Measurements from ENCODE around the gene ZNF408.

Gene ZNF408

DNA sequence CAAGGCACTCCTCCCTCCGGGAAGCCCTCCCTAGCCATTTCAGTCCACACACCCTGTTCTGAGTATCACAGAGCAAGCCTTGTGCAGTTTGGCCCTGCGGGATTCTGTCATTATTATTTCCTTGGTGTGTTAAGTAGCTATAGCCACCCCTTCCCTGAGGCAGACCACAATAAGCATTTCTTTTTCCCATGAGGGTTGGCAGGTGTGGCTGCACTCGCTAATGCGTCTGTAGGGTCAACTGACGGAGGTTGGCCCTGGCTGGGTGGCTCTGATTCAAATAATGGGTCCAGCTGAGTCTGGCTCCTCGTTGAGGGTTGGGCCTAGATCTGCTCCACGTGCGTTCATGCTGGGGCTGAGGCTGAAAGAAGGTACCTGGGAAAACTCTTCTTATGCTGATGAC, 23.3 kb downstream of the ZNF408 start:
- no peaks in the 10 kb centered on the region for H3K27me3 ChIP-seq (ENCODE audit: insufficient read depth, low read length)
- H3K9me2 ChIP-seq (ENCODE audit: low read depth, low read length): no peaks in the 10 kb centered on the region
- H3K9ac ChIP-seq (ENCODE audit: low read length): no peak overlapping the region
- H4K20me1 ChIP-seq (ENCODE audit: insufficient read depth, low read length): no peaks in the 10 kb centered on the region
- peaks cover 6% of the 10 kb centered on the region for H3K4me1 ChIP-seq (ENCODE audit: insufficient read depth, low read length, severe bottlenecking)
- H3K4me3 ChIP-seq (ENCODE audit: low read depth, low read length, poor library complexity, severe bottlenecking): no peak overlapping the region
- no peaks in the 10 kb centered on the region for H3K79me2 ChIP-seq (ENCODE audit: insufficient read depth, low read length)
- no peaks in the 10 kb centered on the region for H3K36me3 ChIP-seq (ENCODE audit: insufficient read depth, low read length)
- no peaks in the 10 kb centered on the region for H3F3A ChIP-seq (ENCODE audit: insufficient read depth, low read length)
- H3K27ac ChIP-seq (ENCODE audit: low read depth, low read length, poor library complexity, severe bottlenecking): no peak overlapping the region
- TF ChIP-seq, protein P1, sequence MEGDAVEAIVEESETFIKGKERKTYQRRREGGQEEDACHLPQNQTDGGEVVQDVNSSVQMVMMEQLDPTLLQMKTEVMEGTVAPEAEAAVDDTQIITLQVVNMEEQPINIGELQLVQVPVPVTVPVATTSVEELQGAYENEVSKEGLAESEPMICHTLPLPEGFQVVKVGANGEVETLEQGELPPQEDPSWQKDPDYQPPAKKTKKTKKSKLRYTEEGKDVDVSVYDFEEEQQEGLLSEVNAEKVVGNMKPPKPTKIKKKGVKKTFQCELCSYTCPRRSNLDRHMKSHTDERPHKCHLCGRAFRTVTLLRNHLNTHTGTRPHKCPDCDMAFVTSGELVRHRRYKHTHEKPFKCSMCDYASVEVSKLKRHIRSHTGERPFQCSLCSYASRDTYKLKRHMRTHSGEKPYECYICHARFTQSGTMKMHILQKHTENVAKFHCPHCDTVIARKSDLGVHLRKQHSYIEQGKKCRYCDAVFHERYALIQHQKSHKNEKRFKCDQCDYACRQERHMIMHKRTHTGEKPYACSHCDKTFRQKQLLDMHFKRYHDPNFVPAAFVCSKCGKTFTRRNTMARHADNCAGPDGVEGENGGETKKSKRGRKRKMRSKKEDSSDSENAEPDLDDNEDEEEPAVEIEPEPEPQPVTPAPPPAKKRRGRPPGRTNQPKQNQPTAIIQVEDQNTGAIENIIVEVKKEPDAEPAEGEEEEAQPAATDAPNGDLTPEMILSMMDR (IDR thresholded peaks at IDR 0.05; ENCODE audit: low read length): no peak
- no peak for TF ChIP-seq EZH2 (IDR thresholded peaks at IDR 0.05; ENCODE audit: borderline replicate concordance, low read length)
- H3K4me2 ChIP-seq (ENCODE audit: low read length): no peak overlapping the region
- no peak overlapping the region for H2AFZ ChIP-seq (ENCODE audit: low read length)
- no peaks in the 10 kb centered on the region for H3K9me3 ChIP-seq (ENCODE audit: low read length)

DNA sequence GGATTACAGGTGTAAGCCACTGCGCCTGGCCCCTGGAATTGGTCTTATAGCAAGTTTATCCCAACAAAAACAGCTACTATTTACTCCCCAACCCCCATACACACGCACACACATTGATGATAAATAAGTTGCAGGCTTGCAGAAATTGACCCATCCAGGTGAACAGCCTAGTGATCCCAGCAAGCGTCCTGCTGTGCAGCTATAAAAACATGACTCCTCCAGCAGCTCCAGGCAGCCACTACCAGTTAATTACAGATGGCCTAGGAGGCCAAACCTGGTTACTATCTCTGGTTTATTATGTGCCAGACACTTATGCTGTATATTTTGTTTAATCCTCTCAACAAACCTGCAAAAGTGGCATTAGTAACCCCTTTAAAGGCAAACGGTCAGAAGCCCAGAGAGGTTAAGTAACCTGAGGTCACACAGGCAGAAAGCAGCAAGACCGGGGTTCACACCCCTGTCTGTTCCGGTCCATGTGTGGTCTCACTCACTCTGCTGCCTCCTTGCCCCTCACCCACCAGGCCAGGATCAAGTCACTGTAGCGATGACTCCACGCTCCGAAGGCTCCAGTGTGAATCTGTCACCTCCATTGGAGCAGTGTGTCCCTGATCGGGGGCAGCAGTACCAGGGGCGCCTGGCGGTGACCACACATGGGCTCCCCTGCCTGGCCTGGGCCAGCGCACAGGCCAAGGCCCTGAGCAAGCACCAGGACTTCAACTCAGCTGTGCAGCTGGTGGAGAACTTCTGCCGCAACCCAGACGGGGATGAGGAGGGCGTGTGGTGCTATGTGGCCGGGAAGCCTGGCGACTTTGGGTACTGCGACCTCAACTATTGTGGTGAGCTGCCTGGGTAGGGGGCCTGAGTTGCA, 24.7 kb downstream of the ZNF408 start:
- Histone ChIP-seq H4K20me1 (ENCODE audit: insufficient read depth, low read length) (no peaks in the 10 kb centered on the region), H3K9me2 (ENCODE audit: low read depth, low read length) (no peaks in the 10 kb centered on the region), H3K4me1 (ENCODE audit: insufficient read depth, low read length, severe bottlenecking) (peaks cover 6% of the 10 kb centered on the region), H3F3A (ENCODE audit: insufficient read depth, low read length) (no peaks in the 10 kb centered on the region), H3K27me3 (ENCODE audit: insufficient read depth, low read length) (no peaks in the 10 kb centered on the region), H3K79me2 (ENCODE audit: insufficient read depth, low read length) (no peaks in the 10 kb centered on the region), H3K4me3 (ENCODE audit: low read depth, low read length, poor library complexity, severe bottlenecking) (no peak overlapping the region), H2AFZ (ENCODE audit: low read length) (no peak overlapping the region), H3K9me3 (ENCODE audit: low read length) (no peaks in the 10 kb centered on the region), H3K9ac (ENCODE audit: low read length) (no peak overlapping the region), H3K27ac (ENCODE audit: low read depth, low read length, poor library complexity, severe bottlenecking) (no peak overlapping the region), H3K36me3 (ENCODE audit: insufficient read depth, low read length) (no peaks in the 10 kb centered on the region), H3K4me2 (ENCODE audit: low read length) (no peak overlapping the region)
- TF ChIP-seq EZH2 (IDR thresholded peaks at IDR 0.05; ENCODE audit: borderline replicate concordance, low read length): no peak
- TF ChIP-seq, protein P1 (IDR thresholded peaks at IDR 0.05; ENCODE audit: low read length): no peak

DNA sequence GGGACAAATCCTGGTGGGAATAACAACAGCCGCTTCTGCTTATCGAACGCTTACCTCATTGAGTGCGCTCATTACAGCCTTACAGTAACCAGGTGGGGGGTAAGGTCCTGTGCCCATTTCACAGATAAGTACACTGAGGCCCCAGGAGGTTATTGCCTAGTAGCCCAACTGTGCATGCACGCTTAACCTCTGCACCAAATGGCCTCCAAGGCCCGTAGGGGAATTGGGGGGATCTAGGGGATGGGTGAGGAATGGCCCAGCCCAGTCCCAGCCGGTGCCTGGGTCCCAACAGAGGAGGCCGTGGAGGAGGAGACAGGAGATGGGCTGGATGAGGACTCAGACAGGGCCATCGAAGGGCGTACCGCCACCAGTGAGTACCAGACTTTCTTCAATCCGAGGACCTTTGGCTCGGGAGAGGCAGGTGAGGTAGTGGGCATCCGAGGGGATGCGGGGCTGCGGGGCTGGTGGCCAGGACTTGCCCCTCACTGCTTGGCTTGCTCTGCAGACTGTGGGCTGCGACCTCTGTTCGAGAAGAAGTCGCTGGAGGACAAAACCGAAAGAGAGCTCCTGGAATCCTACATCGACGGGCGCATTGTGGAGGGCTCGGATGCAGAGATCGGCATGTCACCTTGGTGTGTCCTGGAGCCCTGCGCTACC, 25.5 kb downstream of the ZNF408 start:
- Histone ChIP-seq H3K36me3 (ENCODE audit: insufficient read depth, low read length) (no peaks in the 10 kb centered on the region), H3K27me3 (ENCODE audit: insufficient read depth, low read length) (no peaks in the 10 kb centered on the region), H2AFZ (ENCODE audit: low read length) (no peak overlapping the region), H3K4me2 (ENCODE audit: low read length) (no peak overlapping the region), H3K4me1 (ENCODE audit: insufficient read depth, low read length, severe bottlenecking) (peaks cover 6% of the 10 kb centered on the region), H3K27ac (ENCODE audit: low read depth, low read length, poor library complexity, severe bottlenecking) (no peak overlapping the region), H4K20me1 (ENCODE audit: insufficient read depth, low read length) (no peaks in the 10 kb centered on the region), H3K79me2 (ENCODE audit: insufficient read depth, low read length) (no peaks in the 10 kb centered on the region), H3K9me3 (ENCODE audit: low read length) (no peaks in the 10 kb centered on the region), H3F3A (ENCODE audit: insufficient read depth, low read length) (no peaks in the 10 kb centered on the region), H3K9ac (ENCODE audit: low read length) (no peak overlapping the region), H3K9me2 (ENCODE audit: low read depth, low read length) (no peaks in the 10 kb centered on the region), H3K4me3 (ENCODE audit: low read depth, low read length, poor library complexity, severe bottlenecking) (no peak overlapping the region)
- TF ChIP-seq, protein P1 (IDR thresholded peaks at IDR 0.05; ENCODE audit: low read length): no peak
- no peak for TF ChIP-seq EZH2 (IDR thresholded peaks at IDR 0.05; ENCODE audit: borderline replicate concordance, low read length)
